ENCODE data around the gene FAM167B.

- TF ChIP-seq MXI1 (IDR thresholded peaks at IDR 0.05; ENCODE audit: borderline replicate concordance, low read depth, low read length) (no peak), CTCF (conservative IDR thresholded peaks at IDR 0.05; ENCODE audit: low read depth, low read length) (no peak), POLR2A (IDR thresholded peaks at IDR 0.05; ENCODE audit: low read depth, low read length) (no peak), SMC3 (IDR thresholded peaks at IDR 0.05; ENCODE audit: low read depth, low read length) (no peak), RAD21 (IDR thresholded peaks at IDR 0.05; ENCODE audit: low read length) (no peak), RCOR1 (IDR thresholded peaks at IDR 0.05; ENCODE audit: insufficient replicate concordance, low read length) (no peak), FOS (IDR thresholded peaks at IDR 0.05; ENCODE audit: low read depth, low read length) (no peak), USF2 (IDR thresholded peaks at IDR 0.05; ENCODE audit: low read depth, low read length) (no peak), CHD1 (IDR thresholded peaks at IDR 0.05; ENCODE audit: low read depth, low read length) (no peak), MAFK (IDR thresholded peaks at IDR 0.05; ENCODE audit: low read depth, low read length) (no peak), CEBPB (IDR thresholded peaks at IDR 0.05; ENCODE audit: low read depth, low read length) (no peak), RFX5 (IDR thresholded peaks at IDR 0.05; ENCODE audit: low read depth, low read length) (no peak), ELK1 (IDR thresholded peaks at IDR 0.05; ENCODE audit: borderline replicate concordance, low read depth, low read length) (no peak), BHLHE40 (IDR thresholded peaks at IDR 0.05; ENCODE audit: low read depth, low read length) (no peak)
Observed at GRCh38 chr1:32291145-32291707, 44.2 kb downstream of the FAM167B start.

Measured in IMR-90 (cell line).